Spleen (tissue), 7 donors: ENCODE data around the gene MSL3B.

ENCODE experiments used
- POLR2A ChIP-seq, 3 donors: fragments of 450-650 bp; IDR thresholded peaks; one replicate each; pipeline ENCODE4 v1.5.1; 2017; ENCODE audit warnings: antibody characterized with exemption in 3 of 3, mild to moderate bottlenecking in 1 of 3
- POLR2AphosphoS5 ChIP-seq, 3 donors: sonication (generic); formaldehyde crosslinking; IDR thresholded peaks; one replicate each; pipeline ENCODE4 v1.5.1; 2017; ENCODE audit warnings: antibody characterized with exemption in 3 of 3
- TF ChIP-seq, protein P1 (sequence below), 11 experiments: fragments of 200-600 bp in 7 of 11; fragments of 450-650 bp in 4 of 11; sonication (generic) in 4 of 11; IDR thresholded peaks in 8 of 11; conservative IDR thresholded peaks in 3 of 11; 1 replicate in 7 of 11; 2 replicates in 4 of 11; pipeline versions ENCODE4 v1.4.0 to v1.8.0; 2016 to 2021; ENCODE audit warnings: antibody characterized with exemption in 11 of 11, inconsistent platforms in 4 of 11, mild to moderate bottlenecking in 1 of 11
- donor health status: DM: no; HTN: no; CAD: no; lungs with moderate emphysema.
- donor health status: DM: no; HTN: no; CAD: no.
- donor health status: DM: no; HTN: no; CAD: no.

DNA sequence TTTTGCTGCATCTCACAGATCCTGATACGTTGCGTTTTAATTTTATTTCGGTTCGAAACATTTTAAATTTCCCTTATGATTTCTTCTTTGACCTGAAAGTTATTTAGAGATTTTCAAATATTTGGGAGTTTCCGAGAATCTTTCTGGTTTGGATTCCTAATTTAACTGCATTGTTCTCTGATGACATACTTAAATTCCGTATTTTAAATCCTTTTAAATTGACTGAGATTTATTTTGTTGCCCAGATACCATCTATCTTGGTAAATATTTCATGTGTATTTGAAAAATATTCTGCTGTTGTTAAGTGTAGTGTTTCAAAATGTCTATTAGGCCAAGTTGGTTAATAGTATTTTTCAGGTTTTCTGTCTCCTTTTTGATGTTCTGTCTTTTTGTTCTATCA, 52.3 kb downstream of the MSL3B start:
- TF ChIP-seq, protein P1, sequence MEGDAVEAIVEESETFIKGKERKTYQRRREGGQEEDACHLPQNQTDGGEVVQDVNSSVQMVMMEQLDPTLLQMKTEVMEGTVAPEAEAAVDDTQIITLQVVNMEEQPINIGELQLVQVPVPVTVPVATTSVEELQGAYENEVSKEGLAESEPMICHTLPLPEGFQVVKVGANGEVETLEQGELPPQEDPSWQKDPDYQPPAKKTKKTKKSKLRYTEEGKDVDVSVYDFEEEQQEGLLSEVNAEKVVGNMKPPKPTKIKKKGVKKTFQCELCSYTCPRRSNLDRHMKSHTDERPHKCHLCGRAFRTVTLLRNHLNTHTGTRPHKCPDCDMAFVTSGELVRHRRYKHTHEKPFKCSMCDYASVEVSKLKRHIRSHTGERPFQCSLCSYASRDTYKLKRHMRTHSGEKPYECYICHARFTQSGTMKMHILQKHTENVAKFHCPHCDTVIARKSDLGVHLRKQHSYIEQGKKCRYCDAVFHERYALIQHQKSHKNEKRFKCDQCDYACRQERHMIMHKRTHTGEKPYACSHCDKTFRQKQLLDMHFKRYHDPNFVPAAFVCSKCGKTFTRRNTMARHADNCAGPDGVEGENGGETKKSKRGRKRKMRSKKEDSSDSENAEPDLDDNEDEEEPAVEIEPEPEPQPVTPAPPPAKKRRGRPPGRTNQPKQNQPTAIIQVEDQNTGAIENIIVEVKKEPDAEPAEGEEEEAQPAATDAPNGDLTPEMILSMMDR (IDR thresholded peaks at IDR 0.05 in 8 of 11, conservative IDR thresholded peaks at IDR 0.05 in 3 of 11): no peak
- TF ChIP-seq POLR2A (IDR thresholded peaks at IDR 0.05) (no peak), POLR2AphosphoS5 (IDR thresholded peaks at IDR 0.05) (no peak)
